ENCODE data around the gene ETNK2.

DNA sequence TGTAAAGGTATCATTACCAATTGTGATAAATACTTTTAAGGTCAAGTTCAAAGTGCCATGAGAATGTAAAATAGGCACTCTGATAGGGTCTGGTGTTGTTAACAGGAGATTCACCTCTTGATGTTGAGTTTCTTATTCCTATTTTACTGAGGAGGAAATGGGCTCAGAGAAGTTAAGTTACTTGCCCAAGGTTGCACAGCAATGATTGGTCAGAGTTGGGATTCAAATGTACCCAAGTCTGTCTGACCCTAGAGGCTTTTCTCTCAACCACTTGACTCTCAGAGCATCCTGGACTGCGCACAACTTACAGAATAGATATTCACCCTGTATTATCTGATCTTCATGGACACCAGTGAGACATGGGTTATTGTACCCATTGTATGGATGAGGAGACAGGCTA lies 45.0 kb downstream of the ETNK2 start:
- TF ChIP-seq POLR2A (IDR thresholded peaks at IDR 0.05; ENCODE audit: low read depth, low read length), result no peak
- TF ChIP-seq POLR2AphosphoS5 (IDR thresholded peaks at IDR 0.05; ENCODE audit: low read depth, low read length), result no peak
- no peak for TF ChIP-seq TAF1 (IDR thresholded peaks at IDR 0.05; ENCODE audit: borderline replicate concordance, low read depth, low read length)

Data from GM12892 (cell line).